Measurements from ENCODE around the gene CSNK1G2.

GRCh38 chr19:1967087-1967608, 26.2 kb downstream of the CSNK1G2 start:
- TF ChIP-seq CTCF (IDR thresholded peaks at IDR 0.05), result no peak
- no peak for TF ChIP-seq POLR2A (IDR thresholded peaks at IDR 0.05)
